ENCODE data around the gene HOXC12. TPM values are rescaled to one million over a fixed set of nuclear protein-coding genes. Genes with fewer than 3 reads are reported as not detected.

Gene HOXC12
- polyA plus RNA-seq, 1 of the 3 experiments (the other 2 are of a cell fraction) = not detected

GRCh38 chr12:53989227-53990113 is 34.8 kb downstream of the HOXC12 start:
- POLR2A ChIA-PET = interaction anchor here (2.1 kb wide), 1 partner anchor 11 kb away, joined by 5 read pairs; the partner anchor contains the start of gene HOXC9
- Histone ChIP-seq H3K27me3 (ENCODE audit: insufficient read depth) (peaks cover 95% of the 10 kb centered on the region), H3K4me3 (ENCODE audit: low read depth in 2 of 2, low read length in 1 of 2) (peak overlapping the region in 1 of 2 experiments; percentile 14; a peak in 2 of 4 replicates), H3K9me2 (no peaks in the 10 kb centered on the region), H3K4me2 (peak overlapping the region; percentile 67), H3F3A (replicated peaks; ENCODE audit: insufficient read depth) (peaks cover 5% of the 10 kb centered on the region), H4K20me1 (ENCODE audit: insufficient read depth) (no peaks in the 10 kb centered on the region), H3K9ac (no peak overlapping the region), H3K79me2 (ENCODE audit: insufficient read depth) (no peaks in the 10 kb centered on the region), H3K27ac (ENCODE audit: low read depth in 2 of 2, low read length in 1 of 2) (no peak overlapping the region), H2AFZ (ENCODE audit: low read depth) (no peak overlapping the region), H3K9me3 (no peaks in the 10 kb centered on the region), H3K36me3 (replicated peaks in 1 of 2; ENCODE audit: control insufficient read depth in 1 of 2, insufficient read depth in 2 of 2, low read length in 1 of 2) (no peaks in the 10 kb centered on the region), H3K4me1 (ENCODE audit: control insufficient read depth in 1 of 2, insufficient read depth in 2 of 2, low read depth in 1 of 2, low read length in 1 of 2) (peaks cover 0 to 12% of the 10 kb centered on the region in 2 experiments; a peak in 1 of 4 replicates)
- CTCF ChIA-PET = interaction anchor here (0.6 to 12.8 kb wide), 22 partner anchors 11 to 247 kb away, joined by 3 to 194 read pairs (median 12); partner anchors contain the start of genes HOTAIR, HOXC11, HOXC5 and HOXC9
- DNase-seq = no peak
- 4% methylated on average over 28 of the region's 28 CpGs for whole genome bisulfite sequencing (ENCODE audit: low lambda C conversion rate)
- peak; percentile 66 for TF ChIP-seq CTCF (IDR thresholded peaks at IDR 0.05)
- 0 out of 2 replicates have a peak, but pooled peaks have one; percentile 28 for TF ChIP-seq GABPA (IDR thresholded peaks at IDR 0.05; ENCODE audit: low read depth)
- TF ChIP-seq EZH2phosphoT487 (IDR thresholded peaks at IDR 0.05; ENCODE audit: borderline replicate concordance, low read depth) = no peak
- TF ChIP-seq FOSL2 (IDR thresholded peaks at IDR 0.05; ENCODE audit: borderline replicate concordance, low read depth) = no peak
- TF ChIP-seq SMC3 (IDR thresholded peaks at IDR 0.05; ENCODE audit: low read depth, low read length) = peak; percentile 38
- TF ChIP-seq RAD21 (IDR thresholded peaks at IDR 0.05; ENCODE audit: low read length) = peak; percentile 48

GRCh38 chr12:53990311-53991076 is 35.8 kb downstream of the HOXC12 start:
- Histone ChIP-seq H4K20me1 (ENCODE audit: insufficient read depth) (no peaks in the 10 kb centered on the region), H3K36me3 (replicated peaks in 1 of 2; ENCODE audit: control insufficient read depth in 1 of 2, insufficient read depth in 2 of 2, low read length in 1 of 2) (no peaks in the 10 kb centered on the region), H3K4me3 (ENCODE audit: low read depth in 2 of 2, low read length in 1 of 2) (no peak overlapping the region), H3K27me3 (ENCODE audit: insufficient read depth) (peaks cover 100% of the 10 kb centered on the region), H3K9me3 (no peaks in the 10 kb centered on the region), H3K27ac (ENCODE audit: low read depth in 2 of 2, low read length in 1 of 2) (no peak overlapping the region), H3K9me2 (no peaks in the 10 kb centered on the region), H3K79me2 (ENCODE audit: insufficient read depth) (no peaks in the 10 kb centered on the region), H3K9ac (no peak overlapping the region), H3K4me1 (ENCODE audit: control insufficient read depth in 1 of 2, insufficient read depth in 2 of 2, low read depth in 1 of 2, low read length in 1 of 2) (peaks cover 0 to 11% of the 10 kb centered on the region in 2 experiments; a peak in 1 of 4 replicates), H3K4me2 (peak overlapping the region; percentile 48; the same call in 1 of the 2 replicates), H3F3A (replicated peaks; ENCODE audit: insufficient read depth) (peaks cover 5% of the 10 kb centered on the region), H2AFZ (ENCODE audit: low read depth) (no peak overlapping the region)
- ChIA-PET POLR2A (interaction anchor here (1.4 kb wide), 1 partner anchor 18 kb away, joined by 4 read pairs; the partner anchor contains the start of gene HOXC8), CTCF (interaction anchor here (0.6 to 12.8 kb wide), 19 partner anchors 8 to 409 kb away, joined by 3 to 194 read pairs (median 7); partner anchors contain the start of genes HOTAIR, HOXC11 and HOXC9)
- WGBS (ENCODE audit: low lambda C conversion rate) = 11% methylated on average over 19 of the region's 27 CpGs
- TF ChIP-seq MXI1 (IDR thresholded peaks at IDR 0.05; ENCODE audit: low read depth, low read length) (no peak), USF2 (IDR thresholded peaks at IDR 0.05; ENCODE audit: borderline replicate concordance, low read depth, low read length) (no peak), USF1 (IDR thresholded peaks at IDR 0.05; ENCODE audit: borderline replicate concordance, low read depth) (no peak), PBX3 (IDR thresholded peaks at IDR 0.05) (no peak), MAX (IDR thresholded peaks at IDR 0.05; ENCODE audit: low read depth) (no peak), FOSL2 (IDR thresholded peaks at IDR 0.05; ENCODE audit: borderline replicate concordance, low read depth) (no peak), JUND (IDR thresholded peaks at IDR 0.05) (no peak), ELF1 (IDR thresholded peaks at IDR 0.05) (no peak), GABPA (IDR thresholded peaks at IDR 0.05; ENCODE audit: low read depth) (no peak)
- DNase-seq = no peak
